GM18499 (cell line): Measurements from ENCODE around the gene SKA1.
"Not testable (repeated sequence)": the region's sequence is repeated elsewhere in the genome, so short reads cannot be mapped to it uniquely, and the experiment has no call there.

Experiments used
- ATAC-seq: cut with Tn5 transposase; IDR thresholded peaks from one replicate; pipeline ENCODE4 v1.9.1; 2021; ENCODE audit warnings: moderate number of reproducible peaks; ENCODE audit not compliant: insufficient read depth, unreplicated experiment

Gene SKA1

DNA sequence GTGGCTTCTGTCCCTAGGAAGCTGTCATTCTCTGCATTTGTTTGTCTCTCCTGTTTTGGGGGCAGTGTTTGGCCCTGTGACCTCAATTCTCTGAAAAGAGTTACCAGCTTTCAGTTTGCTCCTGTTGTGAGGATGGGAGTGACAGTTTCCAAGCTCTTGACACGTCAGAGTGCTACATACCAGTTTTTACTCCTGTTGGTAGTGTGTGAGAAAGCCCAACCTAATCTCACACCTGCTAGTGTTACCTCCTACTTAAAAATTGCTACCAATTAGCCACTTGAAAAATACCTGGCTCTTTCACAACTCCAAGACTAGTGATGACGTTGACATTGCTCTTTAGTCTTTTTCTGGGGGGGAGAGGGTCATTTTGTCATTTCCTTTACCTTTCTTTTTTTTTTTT is 14.1 kb downstream of the SKA1 start:
- no peak for ATAC-seq

DNA sequence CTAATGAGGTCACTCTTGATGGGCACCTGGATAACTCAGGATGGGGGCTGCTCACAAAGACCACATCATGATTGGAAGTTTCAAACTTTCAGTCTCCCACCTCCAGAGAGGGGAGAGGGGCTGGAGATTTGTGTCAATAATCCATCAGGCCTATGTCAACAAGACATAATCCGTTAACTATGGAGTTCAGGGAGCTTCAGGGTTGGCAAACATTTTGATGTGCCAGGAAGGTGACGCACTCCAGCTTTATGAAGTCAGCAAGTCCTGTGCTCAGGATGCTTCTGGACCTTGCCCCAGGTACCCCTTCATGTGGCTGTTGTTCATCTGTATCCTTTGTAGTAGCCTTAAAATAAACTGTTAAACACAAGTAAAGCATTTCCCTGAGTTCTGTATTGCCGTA is 19.0 kb downstream of the SKA1 start:
- ATAC-seq = no peak

DNA sequence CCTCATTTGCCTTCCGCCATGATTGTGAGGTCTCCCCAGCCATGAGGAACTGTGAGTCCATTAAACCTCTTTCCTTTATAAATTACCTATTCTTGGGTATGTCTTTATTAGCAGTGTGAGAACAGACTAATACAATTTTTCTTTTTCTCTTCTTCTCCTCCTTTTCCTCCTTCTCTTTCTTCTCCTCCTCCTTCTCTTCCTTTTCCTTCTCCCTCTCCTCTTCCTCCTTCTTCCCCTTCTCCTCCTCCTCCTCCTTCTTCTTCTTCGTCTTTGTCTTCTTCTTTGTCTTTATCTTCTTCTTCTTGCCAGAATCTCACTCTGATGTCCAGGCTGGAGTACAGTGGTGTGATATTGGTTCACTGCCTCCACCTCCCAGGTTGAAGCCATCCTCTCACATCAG is 20.2 kb downstream of the SKA1 start:
- ATAC-seq = no peak

GRCh38 chr18:50396005-50396660 is 21.3 kb downstream of the SKA1 start:
- no peak for ATAC-seq

- no peak for ATAC-seq
Measured at GRCh38 chr18:50397023-50397422, 22.2 kb downstream of the SKA1 start.

GRCh38 chr18:50398099-50398498 is 23.3 kb downstream of the SKA1 start:
- no peak for ATAC-seq

DNA sequence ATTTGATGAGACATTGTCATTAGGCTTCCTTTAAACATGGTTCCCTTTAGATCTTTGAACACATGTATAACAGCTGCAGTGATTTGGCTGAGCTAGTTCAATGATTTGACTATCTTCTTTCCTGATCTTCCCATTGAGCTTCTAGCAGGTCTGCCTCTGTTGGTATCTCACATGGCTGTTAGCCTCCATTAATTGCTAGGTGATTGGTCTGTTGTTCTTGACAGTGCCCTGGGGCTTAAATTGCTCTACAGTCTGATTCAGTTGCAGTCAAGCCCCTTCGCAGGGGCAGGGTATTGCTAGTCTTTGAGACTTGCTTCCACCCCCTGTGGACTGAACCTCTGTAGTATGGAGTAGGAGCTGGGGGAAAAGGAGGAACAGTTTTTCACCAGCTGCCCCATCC is 24.1 kb downstream of the SKA1 start:
- ATAC-seq = no peak

DNA sequence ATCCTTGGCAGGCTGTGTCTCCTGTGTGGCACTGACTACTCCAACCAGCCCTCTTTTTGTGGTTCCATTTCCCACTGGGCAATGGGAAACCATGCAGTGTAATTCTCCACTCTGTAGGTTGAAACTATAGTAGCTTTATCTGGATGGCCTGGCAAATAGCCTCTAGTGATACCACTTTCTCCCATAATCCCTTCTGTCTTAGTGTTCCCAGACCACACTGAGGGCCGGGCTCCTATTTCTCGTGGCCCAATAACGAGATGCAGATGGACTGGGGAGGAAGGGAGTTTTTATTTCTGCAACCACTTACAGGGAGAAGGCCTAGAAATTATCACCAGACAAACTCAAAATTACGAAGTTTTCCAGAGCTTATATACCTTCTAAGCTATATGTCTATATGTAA is 24.7 kb downstream of the SKA1 start:
- ATAC-seq = no peak

DNA sequence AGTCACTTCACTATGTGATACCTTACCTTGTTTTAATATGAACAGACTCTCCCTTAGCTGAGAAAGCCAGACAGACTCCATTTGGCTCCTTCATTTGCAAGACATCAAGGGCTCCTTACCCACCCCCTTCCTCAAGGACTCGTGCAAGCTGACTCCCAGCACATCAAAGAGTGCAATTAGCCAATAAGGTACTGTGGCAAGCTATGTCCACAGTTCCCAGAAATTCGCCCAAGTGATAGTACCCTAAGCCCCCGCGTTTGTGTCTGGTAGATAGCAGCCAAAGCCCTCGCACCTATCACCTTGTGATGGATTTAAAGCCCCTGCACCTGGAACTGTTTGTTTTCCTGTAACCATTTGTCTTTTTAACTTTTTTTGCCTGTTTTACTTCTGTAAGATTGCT is 25.6 kb downstream of the SKA1 start:
- ATAC-seq = not testable (repeated sequence)

GRCh38 chr18:50401295-50401694 is 26.4 kb downstream of the SKA1 start:
- no peak for ATAC-seq

- no peak for ATAC-seq
Measured at GRCh38 chr18:50401888-50402287, 27.0 kb downstream of the SKA1 start.

DNA sequence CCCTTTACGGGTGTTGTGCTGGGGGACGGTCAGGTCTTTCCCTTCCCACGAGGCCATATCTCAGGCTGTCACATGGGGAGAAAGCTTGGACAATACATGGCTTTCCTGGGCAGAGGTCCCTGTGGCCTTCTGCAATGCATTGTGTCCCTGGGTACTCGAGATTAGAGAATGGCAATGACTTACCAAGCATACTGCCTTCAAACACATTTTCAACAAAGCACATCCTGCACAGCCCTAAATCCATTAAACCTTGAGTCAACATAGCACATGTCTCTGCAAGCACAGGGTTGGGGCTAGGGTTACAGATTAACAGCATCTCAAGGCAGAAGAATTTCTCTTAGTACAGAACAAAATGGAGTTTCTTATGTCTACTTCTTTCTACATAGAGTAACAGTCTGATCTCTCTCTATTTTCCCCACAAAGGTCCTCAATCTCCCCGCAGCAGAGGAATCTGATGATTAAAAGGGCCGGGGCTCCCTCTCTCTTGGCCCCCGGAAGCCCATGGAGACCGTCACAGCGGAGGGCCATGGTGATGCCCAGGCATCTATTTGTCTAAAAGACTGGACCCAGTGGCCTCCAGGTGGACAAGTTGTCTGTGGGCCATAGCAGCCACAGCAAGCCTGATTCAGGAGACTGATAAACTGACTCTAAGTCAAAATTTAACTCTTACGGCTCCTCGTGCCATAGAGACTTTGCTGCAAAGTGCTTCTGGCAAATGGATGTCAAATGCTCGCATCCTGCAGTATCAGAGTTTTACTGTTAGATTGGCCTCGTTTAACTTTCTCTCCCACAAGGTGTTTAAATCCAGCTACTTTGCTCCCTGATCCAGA is 30.1 kb downstream of the SKA1 start:
- not testable (repeated sequence) for ATAC-seq

- no peak for ATAC-seq
Measured at GRCh38 chr18:50405582-50406271, 30.9 kb downstream of the SKA1 start.

DNA sequence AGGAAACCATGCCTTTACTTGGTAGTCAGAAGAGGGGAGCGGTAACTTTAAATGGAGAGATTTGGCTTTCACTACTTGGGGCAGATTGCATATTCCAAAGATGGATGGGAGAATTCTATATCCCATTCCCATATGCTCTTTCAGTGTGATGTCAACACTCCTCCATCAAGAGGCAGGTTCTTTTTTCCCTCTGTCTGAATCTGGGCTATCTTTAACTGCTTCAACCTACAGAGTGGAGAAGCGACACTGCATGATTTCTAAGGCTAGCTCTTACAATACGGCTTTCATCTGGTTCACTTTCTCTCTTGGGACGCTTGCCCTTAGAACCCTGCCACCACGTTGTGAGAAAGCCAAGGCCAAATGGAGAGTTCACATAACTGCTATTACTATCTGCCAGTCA is 34.4 kb downstream of the SKA1 start:
- no peak for ATAC-seq

GRCh38 chr18:50410008-50410407 is 35.2 kb downstream of the SKA1 start:
- no peak for ATAC-seq

- no peak for ATAC-seq
Measured at GRCh38 chr18:50410894-50411293, 36.0 kb downstream of the SKA1 start.

GRCh38 chr18:50416832-50417231 is 42.0 kb downstream of the SKA1 start:
- not testable (repeated sequence) for ATAC-seq

DNA sequence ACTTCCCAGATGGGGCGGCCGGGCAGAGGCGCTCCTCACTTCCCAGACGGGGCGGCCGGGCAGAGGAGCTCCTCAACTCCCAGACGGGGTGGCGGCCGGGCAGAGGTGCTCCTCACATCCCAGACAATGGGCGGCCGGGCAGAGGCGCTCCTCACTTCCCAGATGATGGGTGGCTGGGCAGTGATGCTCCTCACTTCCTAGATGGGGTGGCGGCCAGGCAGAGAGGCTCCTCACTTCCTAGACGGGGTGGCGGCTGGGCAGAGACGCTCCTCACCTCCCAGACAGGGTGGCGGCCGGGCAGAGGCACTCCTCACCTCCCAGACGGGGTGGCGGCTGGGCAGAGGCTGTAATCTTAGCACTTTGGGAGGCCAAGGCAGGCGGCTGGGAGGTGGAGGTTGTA is 42.9 kb downstream of the SKA1 start:
- not testable (repeated sequence) for ATAC-seq

GRCh38 chr18:50418650-50419049 is 43.8 kb downstream of the SKA1 start:
- no peak for ATAC-seq

GRCh38 chr18:50422286-50422898 is 47.5 kb downstream of the SKA1 start:
- ATAC-seq = no peak
